ENCODE results near the gene STON1. TPM values are rescaled to one million over a fixed set of nuclear protein-coding genes. Genes with fewer than 3 reads are reported as not detected.
A peak's percentile ranks its signal among the peaks of the same experiment; 100 is the strongest.

Gene STON1
- total RNA-seq, 1 experiment from 2014 or later: 1.5 TPM

GRCh38 chr2:48568547-48568946, 38.6 kb downstream of the STON1 start:
- Mint-ChIP-seq H3K36me3 (ENCODE audit: insufficient read depth, unreplicated experiment) (no peaks in the 10 kb centered on the region), H3K27ac (ENCODE audit: unreplicated experiment) (no peak overlapping the region), H3K4me1 (ENCODE audit: low read depth, unreplicated experiment) (peaks cover 7% of the 10 kb centered on the region), H3K9me3 (ENCODE audit: unreplicated experiment) (peaks cover 10% of the 10 kb centered on the region), H3K27me3 (ENCODE audit: insufficient read depth, unreplicated experiment) (peaks cover 5% of the 10 kb centered on the region), H3K4me3 (ENCODE audit: unreplicated experiment) (no peak overlapping the region)
- no peaks in the 10 kb centered on the region for H3K36me3 ChIP-seq (ENCODE audit: control insufficient read depth, insufficient read depth, low read length)
- BruUV-seq (replicated peaks): no TSS peak
- POLR2A ChIA-PET: no interaction called here
- TF ChIP-seq CTCF (IDR thresholded peaks at IDR 0.05; ENCODE audit: insufficient read depth in 1 of 2, low read depth in 1 of 2, low read length in 1 of 2, severe bottlenecking in 1 of 2, unreplicated experiment in 1 of 2): no peak
- CTCF ChIA-PET: interaction anchor here (1.4 kb wide), 1 partner anchor 19 kb away, joined by 4 read pairs; no protein-coding TSS in a partner anchor
- DNase-seq: no peak
- H3K4me1 ChIP-seq: no peaks in the 10 kb centered on the region
- intact Hi-C loops (cut with micrococcal nuclease; ENCODE audit: unreplicated experiment): no loop called here
- no peaks in the 10 kb centered on the region for H3K27me3 ChIP-seq (replicated peaks; ENCODE audit: control insufficient read depth, insufficient read depth, low read length)
- H3K9me3 ChIP-seq: no peaks in the 10 kb centered on the region
- H3K4me3 ChIP-seq (ENCODE audit: low read depth, low read length): no peak overlapping the region

GRCh38 chr2:48569433-48569832, 39.5 kb downstream of the STON1 start:
- no peak for DNase-seq
- H3K4me1 ChIP-seq: no peaks in the 10 kb centered on the region
- TF ChIP-seq CTCF (IDR thresholded peaks at IDR 0.05; ENCODE audit: insufficient read depth in 1 of 2, low read depth in 1 of 2, low read length in 1 of 2, severe bottlenecking in 1 of 2, unreplicated experiment in 1 of 2): no peak
- no TSS peak for BruUV-seq (replicated peaks)
- intact Hi-C loops (cut with micrococcal nuclease; ENCODE audit: unreplicated experiment): no loop called here
- no peaks in the 10 kb centered on the region for H3K36me3 ChIP-seq (ENCODE audit: control insufficient read depth, insufficient read depth, low read length)
- ChIA-PET CTCF (interaction anchor here (0.5 kb wide), 1 partner anchor 124 kb away, joined by 3 read pairs; no protein-coding TSS in a partner anchor), POLR2A (no interaction called here)
- Mint-ChIP-seq H3K4me1 (ENCODE audit: low read depth, unreplicated experiment) (peaks cover 7% of the 10 kb centered on the region), H3K27me3 (ENCODE audit: insufficient read depth, unreplicated experiment) (peaks cover 5% of the 10 kb centered on the region), H3K4me3 (ENCODE audit: unreplicated experiment) (no peak overlapping the region), H3K9me3 (ENCODE audit: unreplicated experiment) (peaks cover 5% of the 10 kb centered on the region), H3K27ac (ENCODE audit: unreplicated experiment) (no peak overlapping the region), H3K36me3 (ENCODE audit: insufficient read depth, unreplicated experiment) (no peaks in the 10 kb centered on the region)
- H3K9me3 ChIP-seq: no peaks in the 10 kb centered on the region
- H3K27me3 ChIP-seq (replicated peaks; ENCODE audit: control insufficient read depth, insufficient read depth, low read length): no peaks in the 10 kb centered on the region
- no peak overlapping the region for H3K4me3 ChIP-seq (ENCODE audit: low read depth, low read length)

- DNase-seq: peak; percentile 27 to 56
- BruUV-seq (replicated peaks): no TSS peak
- Mint-ChIP-seq H3K27ac (ENCODE audit: unreplicated experiment) (no peak overlapping the region), H3K4me3 (ENCODE audit: unreplicated experiment) (no peak overlapping the region), H3K36me3 (ENCODE audit: insufficient read depth, unreplicated experiment) (no peaks in the 10 kb centered on the region), H3K9me3 (ENCODE audit: unreplicated experiment) (no peaks in the 10 kb centered on the region), H3K4me1 (ENCODE audit: low read depth, unreplicated experiment) (no peaks in the 10 kb centered on the region), H3K27me3 (ENCODE audit: insufficient read depth, unreplicated experiment) (peaks cover 5% of the 10 kb centered on the region)
- ChIA-PET POLR2A (no interaction called here), CTCF (no interaction called here)
- H3K36me3 ChIP-seq (ENCODE audit: control insufficient read depth, insufficient read depth, low read length): no peaks in the 10 kb centered on the region
- TF ChIP-seq CTCF (IDR thresholded peaks at IDR 0.05; ENCODE audit: insufficient read depth in 1 of 2, low read depth in 1 of 2, low read length in 1 of 2, severe bottlenecking in 1 of 2, unreplicated experiment in 1 of 2): no peak
- H3K4me1 ChIP-seq: no peaks in the 10 kb centered on the region
- H3K4me3 ChIP-seq (ENCODE audit: low read depth, low read length): no peak overlapping the region
- no peaks in the 10 kb centered on the region for H3K27me3 ChIP-seq (replicated peaks; ENCODE audit: control insufficient read depth, insufficient read depth, low read length)
- no peaks in the 10 kb centered on the region for H3K9me3 ChIP-seq
- intact Hi-C loops (cut with micrococcal nuclease; ENCODE audit: unreplicated experiment): no loop called here
Measured at GRCh38 chr2:48572816-48573215, 42.9 kb downstream of the STON1 start.

Data from Caco-2 (cell line).